ENCODE data around the gene DOC2A. TPM values are rescaled to one million over a fixed set of nuclear protein-coding genes. Genes with fewer than 3 reads are reported as not detected.

DOC2A gene
- total and polyA plus RNA-seq, 10 of the 15 experiments (the other 5 are each of a cell fraction or from before 2014, with no cell fraction given), result 0.06 to 0.17 (median 0.12) TPM; not detected in 6

DNA sequence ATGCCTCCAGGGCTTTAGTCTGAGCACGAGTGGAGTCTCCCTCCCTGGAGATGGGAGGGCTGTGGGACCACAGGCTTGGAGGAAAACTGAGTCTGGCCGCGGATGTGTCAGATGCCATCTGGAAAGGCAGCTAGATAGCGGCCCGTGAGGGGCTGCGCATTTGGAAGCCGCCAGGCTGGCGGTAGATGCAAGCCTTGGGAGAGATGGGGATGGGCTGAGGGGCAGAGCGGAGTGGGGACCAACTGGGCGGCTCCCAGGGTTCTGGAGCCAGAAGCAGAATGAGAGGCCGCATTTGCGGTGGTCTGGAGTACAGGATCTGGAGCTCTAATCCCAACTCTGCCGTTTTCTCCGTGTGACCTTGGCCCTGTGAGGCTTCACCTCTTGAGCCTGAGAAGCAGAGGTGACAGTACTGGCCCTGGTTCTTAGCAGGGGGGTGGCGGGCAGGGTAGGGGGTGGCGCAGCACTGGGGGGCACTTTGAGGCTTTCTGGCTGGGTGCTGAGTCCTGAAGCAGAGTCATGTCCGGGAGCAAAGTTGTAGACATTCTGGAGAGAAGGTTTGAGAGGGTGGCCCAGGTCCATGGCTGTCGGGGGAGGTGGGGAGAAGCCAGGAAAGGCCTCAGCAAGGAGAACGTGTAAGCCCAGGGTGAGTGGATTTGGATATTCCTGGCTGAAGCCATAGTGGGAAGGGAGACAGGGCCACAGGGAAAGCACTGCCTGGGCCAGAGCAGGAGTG, 8.0 kb downstream of the DOC2A start:
- intact Hi-C loops (cut with micrococcal nuclease; ENCODE audit: unreplicated experiment) (no loop called here), in situ Hi-C loops (cut with MboI) (loop anchor here (25.0 kb wide), 1 partner anchor 890 kb away; no protein-coding TSS in a partner anchor)
- FAIRE-seq (no peak), DNase-seq (ENCODE audit: low read depth, low spot score) (no peak), ATAC-seq (no peak)
- no peaks in the 10 kb centered on the region for H4K20me1 ChIP-seq (ENCODE audit: control insufficient read depth, insufficient read depth)
- ChIA-PET SMC1A (ENCODE audit: uncharacterized antibody, unreplicated experiment) (no interaction called here), CTCF (interaction anchor here (0.6 kb wide), 1 partner anchor 293 kb away, joined by 3 read pairs; no protein-coding TSS in a partner anchor), RAD21 (ENCODE audit: unreplicated experiment) (no interaction called here), POLR2A (interaction anchor here (0.5 kb wide), 1 partner anchor 85 kb away, joined by 6 read pairs; no protein-coding TSS in a partner anchor)
- no peaks in the 10 kb centered on the region for H3K4me1 ChIP-seq (ENCODE audit: control insufficient read depth, insufficient read depth, low read length)
- no TSS peak for BruUV-seq (replicated peaks)
- 93% methylated on average over 19 of the region's 19 CpGs for WGBS (ENCODE audit: insufficient coverage, insufficient replicate concordance, low lambda C conversion rate, missing lambda C conversion rate)
- H3K27me3 ChIP-seq (replicated peaks in 1 of 2; ENCODE audit: control insufficient read depth in 2 of 2, insufficient read depth in 2 of 2, low read length in 1 of 2), result no peaks in the 10 kb centered on the region
- H3K9ac ChIP-seq (ENCODE audit: control insufficient read depth, insufficient read depth, low read length), result no peak overlapping the region
- no peak overlapping the region for H2AFZ ChIP-seq (ENCODE audit: control insufficient read depth, low read depth, low read length)
- H3K9me3 ChIP-seq (replicated peaks; ENCODE audit: control insufficient read depth, insufficient read depth, low read length), result no peaks in the 10 kb centered on the region
- H3K4me3 ChIP-seq, result no peak overlapping the region
- H3K27ac ChIP-seq (ENCODE audit: control insufficient read depth, insufficient read depth), result no peak overlapping the region
- peaks cover 0 to 6% of the 10 kb centered on the region in 2 experiments for H3K36me3 ChIP-seq (ENCODE audit: control insufficient read depth in 2 of 2, insufficient read depth in 2 of 2, low read length in 1 of 2)
- no peaks in the 10 kb centered on the region for H3K79me2 ChIP-seq (ENCODE audit: control insufficient read depth, insufficient read depth, low read length)
- no peak overlapping the region for H3K4me2 ChIP-seq (ENCODE audit: control insufficient read depth, insufficient read depth)
- TF ChIP-seq, protein P1, sequence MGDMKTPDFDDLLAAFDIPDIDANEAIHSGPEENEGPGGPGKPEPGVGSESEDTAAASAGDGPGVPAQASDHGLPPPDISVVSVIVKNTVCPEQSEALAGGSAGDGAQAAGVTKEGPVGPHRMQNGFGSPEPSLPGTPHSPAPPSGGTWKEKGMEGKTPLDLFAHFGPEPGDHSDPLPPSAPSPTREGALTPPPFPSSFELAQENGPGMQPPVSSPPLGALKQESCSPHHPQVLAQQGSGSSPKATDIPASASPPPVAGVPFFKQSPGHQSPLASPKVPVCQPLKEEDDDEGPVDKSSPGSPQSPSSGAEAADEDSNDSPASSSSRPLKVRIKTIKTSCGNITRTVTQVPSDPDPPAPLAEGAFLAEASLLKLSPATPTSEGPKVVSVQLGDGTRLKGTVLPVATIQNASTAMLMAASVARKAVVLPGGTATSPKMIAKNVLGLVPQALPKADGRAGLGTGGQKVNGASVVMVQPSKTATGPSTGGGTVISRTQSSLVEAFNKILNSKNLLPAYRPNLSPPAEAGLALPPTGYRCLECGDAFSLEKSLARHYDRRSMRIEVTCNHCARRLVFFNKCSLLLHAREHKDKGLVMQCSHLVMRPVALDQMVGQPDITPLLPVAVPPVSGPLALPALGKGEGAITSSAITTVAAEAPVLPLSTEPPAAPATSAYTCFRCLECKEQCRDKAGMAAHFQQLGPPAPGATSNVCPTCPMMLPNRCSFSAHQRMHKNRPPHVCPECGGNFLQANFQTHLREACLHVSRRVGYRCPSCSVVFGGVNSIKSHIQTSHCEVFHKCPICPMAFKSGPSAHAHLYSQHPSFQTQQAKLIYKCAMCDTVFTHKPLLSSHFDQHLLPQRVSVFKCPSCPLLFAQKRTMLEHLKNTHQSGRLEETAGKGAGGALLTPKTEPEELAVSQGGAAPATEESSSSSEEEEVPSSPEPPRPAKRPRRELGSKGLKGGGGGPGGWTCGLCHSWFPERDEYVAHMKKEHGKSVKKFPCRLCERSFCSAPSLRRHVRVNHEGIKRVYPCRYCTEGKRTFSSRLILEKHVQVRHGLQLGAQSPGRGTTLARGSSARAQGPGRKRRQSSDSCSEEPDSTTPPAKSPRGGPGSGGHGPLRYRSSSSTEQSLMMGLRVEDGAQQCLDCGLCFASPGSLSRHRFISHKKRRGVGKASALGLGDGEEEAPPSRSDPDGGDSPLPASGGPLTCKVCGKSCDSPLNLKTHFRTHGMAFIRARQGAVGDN (IDR thresholded peaks at IDR 0.05), result no peak
- TF ChIP-seq YBX1 (IDR thresholded peaks at IDR 0.05), result no peak
- TF ChIP-seq BACH1 (IDR thresholded peaks at IDR 0.05; ENCODE audit: borderline replicate concordance), result no peak
- TF ChIP-seq ZNF207 (IDR thresholded peaks at IDR 0.05; ENCODE audit: borderline replicate concordance), result no peak
- TF ChIP-seq, protein P2, sequence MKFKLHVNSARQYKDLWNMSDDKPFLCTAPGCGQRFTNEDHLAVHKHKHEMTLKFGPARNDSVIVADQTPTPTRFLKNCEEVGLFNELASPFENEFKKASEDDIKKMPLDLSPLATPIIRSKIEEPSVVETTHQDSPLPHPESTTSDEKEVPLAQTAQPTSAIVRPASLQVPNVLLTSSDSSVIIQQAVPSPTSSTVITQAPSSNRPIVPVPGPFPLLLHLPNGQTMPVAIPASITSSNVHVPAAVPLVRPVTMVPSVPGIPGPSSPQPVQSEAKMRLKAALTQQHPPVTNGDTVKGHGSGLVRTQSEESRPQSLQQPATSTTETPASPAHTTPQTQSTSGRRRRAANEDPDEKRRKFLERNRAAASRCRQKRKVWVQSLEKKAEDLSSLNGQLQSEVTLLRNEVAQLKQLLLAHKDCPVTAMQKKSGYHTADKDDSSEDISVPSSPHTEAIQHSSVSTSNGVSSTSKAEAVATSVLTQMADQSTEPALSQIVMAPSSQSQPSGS (IDR thresholded peaks at IDR 0.05; ENCODE audit: low read length), result no peak
- TF ChIP-seq, protein P3, sequence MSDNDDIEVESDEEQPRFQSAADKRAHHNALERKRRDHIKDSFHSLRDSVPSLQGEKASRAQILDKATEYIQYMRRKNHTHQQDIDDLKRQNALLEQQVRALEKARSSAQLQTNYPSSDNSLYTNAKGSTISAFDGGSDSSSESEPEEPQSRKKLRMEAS (IDR thresholded peaks at IDR 0.05; ENCODE audit: low read depth, low read length), result no peak
- TF ChIP-seq ZSCAN29 (IDR thresholded peaks at IDR 0.05), result no peak
- TF ChIP-seq, protein P4, sequence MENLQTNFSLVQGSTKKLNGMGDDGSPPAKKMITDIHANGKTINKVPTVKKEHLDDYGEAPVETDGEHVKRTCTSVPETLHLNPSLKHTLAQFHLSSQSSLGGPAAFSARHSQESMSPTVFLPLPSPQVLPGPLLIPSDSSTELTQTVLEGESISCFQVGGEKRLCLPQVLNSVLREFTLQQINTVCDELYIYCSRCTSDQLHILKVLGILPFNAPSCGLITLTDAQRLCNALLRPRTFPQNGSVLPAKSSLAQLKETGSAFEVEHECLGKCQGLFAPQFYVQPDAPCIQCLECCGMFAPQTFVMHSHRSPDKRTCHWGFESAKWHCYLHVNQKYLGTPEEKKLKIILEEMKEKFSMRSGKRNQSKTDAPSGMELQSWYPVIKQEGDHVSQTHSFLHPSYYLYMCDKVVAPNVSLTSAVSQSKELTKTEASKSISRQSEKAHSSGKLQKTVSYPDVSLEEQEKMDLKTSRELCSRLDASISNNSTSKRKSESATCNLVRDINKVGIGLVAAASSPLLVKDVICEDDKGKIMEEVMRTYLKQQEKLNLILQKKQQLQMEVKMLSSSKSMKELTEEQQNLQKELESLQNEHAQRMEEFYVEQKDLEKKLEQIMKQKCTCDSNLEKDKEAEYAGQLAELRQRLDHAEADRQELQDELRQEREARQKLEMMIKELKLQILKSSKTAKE (IDR thresholded peaks at IDR 0.05; ENCODE audit: low read depth, poor library complexity, severe bottlenecking), result no peak
- TF ChIP-seq MEF2A (IDR thresholded peaks at IDR 0.05; ENCODE audit: insufficient read depth, low read depth, low read length), result no peak
- TF ChIP-seq, protein P5, sequence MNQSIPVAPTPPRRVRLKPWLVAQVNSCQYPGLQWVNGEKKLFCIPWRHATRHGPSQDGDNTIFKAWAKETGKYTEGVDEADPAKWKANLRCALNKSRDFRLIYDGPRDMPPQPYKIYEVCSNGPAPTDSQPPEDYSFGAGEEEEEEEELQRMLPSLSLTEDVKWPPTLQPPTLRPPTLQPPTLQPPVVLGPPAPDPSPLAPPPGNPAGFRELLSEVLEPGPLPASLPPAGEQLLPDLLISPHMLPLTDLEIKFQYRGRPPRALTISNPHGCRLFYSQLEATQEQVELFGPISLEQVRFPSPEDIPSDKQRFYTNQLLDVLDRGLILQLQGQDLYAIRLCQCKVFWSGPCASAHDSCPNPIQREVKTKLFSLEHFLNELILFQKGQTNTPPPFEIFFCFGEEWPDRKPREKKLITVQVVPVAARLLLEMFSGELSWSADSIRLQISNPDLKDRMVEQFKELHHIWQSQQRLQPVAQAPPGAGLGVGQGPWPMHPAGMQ (IDR thresholded peaks at IDR 0.05; ENCODE audit: borderline replicate concordance), result no peak
- no peak for TF ChIP-seq MYB (IDR thresholded peaks at IDR 0.05; ENCODE audit: borderline replicate concordance, low read depth, low read length)
- no peak for TF ChIP-seq FOS (IDR thresholded peaks at IDR 0.05; ENCODE audit: borderline replicate concordance, extremely low read depth, insufficient read length)

Data from GM12878 (cell line).